Loucy (cell line): ENCODE measurements around the gene FXYD7.

Source experiments
- H2AFZ ChIP-seq: fragments of 200-600 bp; sonication (generic); 2 replicates; pipeline ENCODE4 v1.6.0; 2016; ENCODE audit warnings: antibody characterized with exemption, mild to moderate bottlenecking, low read length, moderate library complexity
- H3F3A ChIP-seq: fragments of 200-600 bp; 2 replicates; pipeline ENCODE4 v1.6.0; 2016; ENCODE audit warnings: antibody characterized with exemption, low read depth, mild to moderate bottlenecking
- H3K27me3 ChIP-seq: fragments of 200-600 bp; sonication (generic); 2 replicates; pipeline ENCODE4 v1.6.1; 2014; ENCODE audit warnings: low read length, mild to moderate bottlenecking; ENCODE audit not compliant: insufficient read depth, poor library complexity, severe bottlenecking
- H3K36me3 ChIP-seq: fragments of 200-600 bp; sonication (generic); 2 replicates; pipeline ENCODE4 v1.6.1; 2016; ENCODE audit warnings: low read length; ENCODE audit not compliant: insufficient read depth
- H3K4me1 ChIP-seq: fragments of 200-600 bp; sonication (generic); 2 replicates; pipeline ENCODE4 v1.5.1; 2014; ENCODE audit warnings: low read length, mild to moderate bottlenecking; ENCODE audit not compliant: insufficient read depth, poor library complexity, severe bottlenecking
- H3K4me2 ChIP-seq: fragments of 200-600 bp; sonication (generic); 2 replicates; pipeline ENCODE4 v1.6.0; 2014; ENCODE audit warnings: antibody characterized with exemption, low read length, low read depth, mild to moderate bottlenecking; ENCODE audit not compliant: poor library complexity, severe bottlenecking
- H3K4me3 ChIP-seq: fragments of 200-600 bp; sonication (generic); 2 replicates; pipeline ENCODE4 v1.5.1; 2014; ENCODE audit warnings: low read length, mild to moderate bottlenecking, mixed read lengths; ENCODE audit not compliant: poor library complexity, severe bottlenecking
- H3K79me2 ChIP-seq: fragments of 200-600 bp; sonication (generic); 2 replicates; pipeline ENCODE4 v1.6.1; 2014; ENCODE audit warnings: low read length; ENCODE audit not compliant: insufficient read depth
- H3K9ac ChIP-seq: fragments of 200-600 bp; sonication (generic); 2 replicates; pipeline ENCODE4 v1.6.0; 2014; ENCODE audit warnings: mild to moderate bottlenecking, low read depth, low read length, moderate library complexity; ENCODE audit not compliant: poor library complexity, severe bottlenecking
- H3K9me2 ChIP-seq: fragments of 200-600 bp; sonication (generic); replicated peaks from 2 replicates; pipeline ENCODE4 v1.6.1; 2016; ENCODE audit warnings: low read depth, low read length, mixed read lengths
- H3K9me3 ChIP-seq: fragments of 200-600 bp; sonication (generic); 2 replicates; pipeline ENCODE4 v1.6.1; 2014; ENCODE audit warnings: mild to moderate bottlenecking, antibody characterized with exemption, low read length, low read depth; ENCODE audit not compliant: insufficient read depth
- H4K20me1 ChIP-seq: fragments of 200-600 bp; sonication (generic); 2 replicates; pipeline ENCODE4 v1.6.0; 2014; ENCODE audit warnings: antibody characterized with exemption, low read length, mild to moderate bottlenecking; ENCODE audit not compliant: insufficient read depth, poor library complexity, severe bottlenecking
- EZH2phosphoT487 ChIP-seq: fragments of 200-600 bp; IDR thresholded peaks from 2 replicates; pipeline ENCODE4 v1.6.1; 2018; ENCODE audit warnings: antibody characterized with exemption, mild to moderate bottlenecking, moderate library complexity, borderline replicate concordance
- TF ChIP-seq, protein P1 (sequence below): fragments of 200-600 bp; sonication (generic); conservative IDR thresholded peaks from 2 replicates; pipeline ENCODE4 v1.5.1; 2014; ENCODE audit warnings: mild to moderate bottlenecking, antibody characterized with exemption, low read length

The FXYD7 gene

DNA sequence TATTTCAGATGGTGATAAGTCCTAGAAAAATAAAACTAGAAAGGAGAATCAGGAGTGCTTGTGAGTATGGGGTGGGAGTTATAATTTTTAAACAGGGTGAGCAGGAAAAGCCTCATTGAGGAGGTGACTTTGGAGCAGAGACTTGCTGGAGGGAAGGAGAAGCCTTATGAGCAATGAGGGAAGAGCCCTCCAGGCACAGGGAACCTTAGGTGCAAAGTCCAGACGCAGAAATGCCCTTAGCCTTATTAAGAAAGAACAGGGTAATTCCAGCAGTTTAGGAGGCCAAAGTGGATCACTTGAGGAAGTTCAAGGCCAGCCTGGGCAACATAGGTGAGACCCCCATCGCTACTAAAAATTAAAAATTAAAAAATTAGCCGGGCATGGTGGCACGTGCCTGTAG is 48.4 kb upstream of the FXYD7 start:
- Histone ChIP-seq H3K4me1 (no peaks in the 10 kb centered on the region), H2AFZ (no peak overlapping the region), H3K9me2 (no peaks in the 10 kb centered on the region), H4K20me1 (no peaks in the 10 kb centered on the region), H3K27me3 (no peaks in the 10 kb centered on the region), H3K9me3 (no peaks in the 10 kb centered on the region), H3K79me2 (no peaks in the 10 kb centered on the region), H3K36me3 (no peaks in the 10 kb centered on the region), H3F3A (no peaks in the 10 kb centered on the region), H3K9ac (no peak overlapping the region), H3K4me3 (no peak overlapping the region), H3K4me2 (no peak overlapping the region)
- TF ChIP-seq, protein P1, sequence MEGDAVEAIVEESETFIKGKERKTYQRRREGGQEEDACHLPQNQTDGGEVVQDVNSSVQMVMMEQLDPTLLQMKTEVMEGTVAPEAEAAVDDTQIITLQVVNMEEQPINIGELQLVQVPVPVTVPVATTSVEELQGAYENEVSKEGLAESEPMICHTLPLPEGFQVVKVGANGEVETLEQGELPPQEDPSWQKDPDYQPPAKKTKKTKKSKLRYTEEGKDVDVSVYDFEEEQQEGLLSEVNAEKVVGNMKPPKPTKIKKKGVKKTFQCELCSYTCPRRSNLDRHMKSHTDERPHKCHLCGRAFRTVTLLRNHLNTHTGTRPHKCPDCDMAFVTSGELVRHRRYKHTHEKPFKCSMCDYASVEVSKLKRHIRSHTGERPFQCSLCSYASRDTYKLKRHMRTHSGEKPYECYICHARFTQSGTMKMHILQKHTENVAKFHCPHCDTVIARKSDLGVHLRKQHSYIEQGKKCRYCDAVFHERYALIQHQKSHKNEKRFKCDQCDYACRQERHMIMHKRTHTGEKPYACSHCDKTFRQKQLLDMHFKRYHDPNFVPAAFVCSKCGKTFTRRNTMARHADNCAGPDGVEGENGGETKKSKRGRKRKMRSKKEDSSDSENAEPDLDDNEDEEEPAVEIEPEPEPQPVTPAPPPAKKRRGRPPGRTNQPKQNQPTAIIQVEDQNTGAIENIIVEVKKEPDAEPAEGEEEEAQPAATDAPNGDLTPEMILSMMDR = no peak
- no peak for TF ChIP-seq EZH2phosphoT487

DNA sequence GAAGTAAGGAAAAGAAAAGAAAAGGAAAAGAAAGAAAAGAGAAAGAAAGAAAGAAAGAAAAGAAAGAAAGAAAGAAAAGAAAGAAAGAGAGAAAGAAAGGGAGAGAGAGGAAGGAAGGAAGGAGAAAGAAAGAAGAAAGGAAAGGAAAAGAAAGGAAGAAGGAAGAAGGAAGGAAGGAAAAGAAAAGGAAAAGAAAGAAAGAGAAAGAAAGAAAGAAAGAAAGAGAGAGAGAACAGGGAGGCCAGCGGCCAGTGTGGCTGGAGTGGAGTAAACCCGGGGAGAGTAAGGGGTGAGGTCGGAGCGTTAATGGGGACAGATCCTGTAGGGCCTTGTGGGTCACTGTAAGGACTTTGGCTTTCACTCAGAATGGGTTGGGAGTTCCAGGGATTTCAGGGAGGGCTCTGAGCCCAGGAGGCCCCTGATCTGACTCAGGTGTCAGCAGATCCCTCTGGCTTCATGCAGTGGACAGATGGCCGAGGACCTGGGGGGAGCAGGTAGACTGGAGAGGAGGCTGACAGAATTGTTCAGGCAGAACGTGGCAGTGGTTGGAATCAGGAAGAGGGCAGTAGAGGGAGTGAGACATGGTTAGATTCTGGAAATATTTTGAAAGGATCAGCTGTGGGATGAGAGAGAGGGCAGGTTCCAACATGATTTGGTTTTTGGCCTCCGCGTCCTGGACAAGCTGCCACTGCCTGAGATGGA is 47.2 kb upstream of the FXYD7 start:
- TF ChIP-seq EZH2phosphoT487 = no peak
- TF ChIP-seq, protein P1 = no peak
- H3K36me3 ChIP-seq = no peaks in the 10 kb centered on the region
- no peaks in the 10 kb centered on the region for H3K27me3 ChIP-seq
- H3K9me2 ChIP-seq = no peaks in the 10 kb centered on the region
- no peak overlapping the region for H3K4me3 ChIP-seq
- H2AFZ ChIP-seq = no peak overlapping the region
- no peaks in the 10 kb centered on the region for H3K9me3 ChIP-seq
- no peak overlapping the region for H3K9ac ChIP-seq
- H3K4me2 ChIP-seq = no peak overlapping the region
- H4K20me1 ChIP-seq = no peaks in the 10 kb centered on the region
- no peaks in the 10 kb centered on the region for H3K4me1 ChIP-seq
- H3F3A ChIP-seq = no peaks in the 10 kb centered on the region
- H3K79me2 ChIP-seq = no peaks in the 10 kb centered on the region

GRCh38 chr19:35098413-35099049 is 44.5 kb upstream of the FXYD7 start:
- H3K4me2 ChIP-seq = no peak overlapping the region
- H3K79me2 ChIP-seq = no peaks in the 10 kb centered on the region
- H3K4me3 ChIP-seq = no peak overlapping the region
- no peak overlapping the region for H3K9ac ChIP-seq
- no peaks in the 10 kb centered on the region for H3K9me2 ChIP-seq
- no peaks in the 10 kb centered on the region for H3K36me3 ChIP-seq
- H2AFZ ChIP-seq = no peak overlapping the region
- H3F3A ChIP-seq = no peaks in the 10 kb centered on the region
- no peak for TF ChIP-seq EZH2phosphoT487
- TF ChIP-seq, protein P1 = no peak
- H3K4me1 ChIP-seq = no peaks in the 10 kb centered on the region
- no peaks in the 10 kb centered on the region for H3K9me3 ChIP-seq
- no peaks in the 10 kb centered on the region for H4K20me1 ChIP-seq
- H3K27me3 ChIP-seq = no peaks in the 10 kb centered on the region
